ENCODE measurements around the gene FFAR1. TPM values are rescaled to one million over a fixed set of nuclear protein-coding genes. Genes with fewer than 3 reads are reported as not detected.

FFAR1 gene
- total RNA-seq, 1 donor from 2014 or later = not detected

- H3K4me1 Mint-ChIP-seq = no peaks in the 10 kb centered on the region
- TF ChIP-seq CTCF (conservative IDR thresholded peaks at IDR 0.05) = no peak
- no peak overlapping the region for H3K27ac Mint-ChIP-seq (ENCODE audit: unreplicated experiment)
- no peaks in the 10 kb centered on the region for H3K9me3 Mint-ChIP-seq
- no peak for DNase-seq (ENCODE audit: low read depth, low spot score)
- H3K27me3 Mint-ChIP-seq (ENCODE audit: low read depth) = peaks cover 45% of the 10 kb centered on the region
- H3K4me3 Mint-ChIP-seq = no peak overlapping the region
- no peaks in the 10 kb centered on the region for H3K36me3 Mint-ChIP-seq (ENCODE audit: low read depth)
Measured at GRCh38 chr19:35348911-35349611, 1.4 kb downstream of the FFAR1 start.

- no peaks in the 10 kb centered on the region for H3K9me3 Mint-ChIP-seq
- H3K4me1 Mint-ChIP-seq = no peaks in the 10 kb centered on the region
- peaks cover 45% of the 10 kb centered on the region for H3K27me3 Mint-ChIP-seq (ENCODE audit: low read depth)
- DNase-seq (ENCODE audit: low read depth, low spot score) = no peak
- TF ChIP-seq CTCF (conservative IDR thresholded peaks at IDR 0.05) = no peak
- no peaks in the 10 kb centered on the region for H3K36me3 Mint-ChIP-seq (ENCODE audit: low read depth)
- no peak overlapping the region for H3K27ac Mint-ChIP-seq (ENCODE audit: unreplicated experiment)
- no peak overlapping the region for H3K4me3 Mint-ChIP-seq
Measured at GRCh38 chr19:35349614-35350521, 2.2 kb downstream of the FFAR1 start.

GRCh38 chr19:35350591-35350990 lies 2.9 kb downstream of the FFAR1 start:
- no peak overlapping the region for H3K4me3 Mint-ChIP-seq
- H3K9me3 Mint-ChIP-seq = no peaks in the 10 kb centered on the region

GRCh38 chr19:35351411-35352176 lies 3.9 kb downstream of the FFAR1 start:
- no peak overlapping the region for H3K27ac Mint-ChIP-seq (ENCODE audit: unreplicated experiment)
- no peak for TF ChIP-seq CTCF (conservative IDR thresholded peaks at IDR 0.05)
- no peak for DNase-seq (ENCODE audit: low read depth, low spot score)
- H3K4me3 Mint-ChIP-seq = no peak overlapping the region
- no peaks in the 10 kb centered on the region for H3K9me3 Mint-ChIP-seq
- H3K36me3 Mint-ChIP-seq (ENCODE audit: low read depth) = no peaks in the 10 kb centered on the region
- no peaks in the 10 kb centered on the region for H3K4me1 Mint-ChIP-seq
- peaks cover 40% of the 10 kb centered on the region for H3K27me3 Mint-ChIP-seq (ENCODE audit: low read depth)

More at GRCh38 chr19:35350591-35350990, 2.9 kb downstream of the FFAR1 start:
- no peak for DNase-seq (ENCODE audit: low read depth, low spot score)
- no peak overlapping the region for H3K27ac Mint-ChIP-seq (ENCODE audit: unreplicated experiment)
- no peak for TF ChIP-seq CTCF (conservative IDR thresholded peaks at IDR 0.05)
- H3K4me1 Mint-ChIP-seq = no peaks in the 10 kb centered on the region
- peaks cover 45% of the 10 kb centered on the region for H3K27me3 Mint-ChIP-seq (ENCODE audit: low read depth)
- H3K36me3 Mint-ChIP-seq (ENCODE audit: low read depth) = no peaks in the 10 kb centered on the region

- DNase-seq (ENCODE audit: low read depth, low spot score) = no peak
- Mint-ChIP-seq H3K27me3 (ENCODE audit: low read depth) (peaks cover 34% of the 10 kb centered on the region), H3K36me3 (ENCODE audit: low read depth) (no peaks in the 10 kb centered on the region), H3K9me3 (no peaks in the 10 kb centered on the region), H3K4me3 (no peak overlapping the region), H3K4me1 (no peaks in the 10 kb centered on the region), H3K27ac (ENCODE audit: unreplicated experiment) (no peak overlapping the region)
- TF ChIP-seq CTCF (conservative IDR thresholded peaks at IDR 0.05) = no peak
Measured at GRCh38 chr19:35352177-35352447, 4.4 kb downstream of the FFAR1 start.

All from neural crest cell (in vitro differentiated cells).